Smooth muscle cell (in vitro differentiated cells): ENCODE data around the gene TRIM24. TPM values are rescaled to one million over a fixed set of nuclear protein-coding genes. Genes with fewer than 3 reads are reported as not detected.

Source experiments
- DNase-seq: peaks from one replicate; lab custom pipeline; 2025; ENCODE audit not compliant: unreplicated experiment; lab: John Stamatoyannopoulos, UW
- H2AFZ ChIP-seq: fragments of 200-600 bp; sonication (generic); 2 replicates; pipeline ENCODE4 v1.6.0; 2016; ENCODE audit warnings: antibody characterized with exemption, low read depth, mild to moderate bottlenecking
- H3F3A ChIP-seq: fragments of 200-600 bp; sonication (generic); 2 replicates; pipeline ENCODE4 v1.6.0; 2017; ENCODE audit warnings: antibody characterized with exemption, low read depth
- H3K27ac ChIP-seq: fragments of 200-600 bp; sonication (generic); 2 replicates; pipeline ENCODE4 v1.5.1; 2016; ENCODE audit warnings: low read depth, mild to moderate bottlenecking
- H3K27me3 ChIP-seq: fragments of 200-600 bp; sonication (generic); 2 replicates; pipeline ENCODE4 v1.6.1; 2016; ENCODE audit warnings: low read depth, mild to moderate bottlenecking
- H3K36me3 ChIP-seq: fragments of 200-600 bp; sonication (generic); 2 replicates; pipeline ENCODE4 v1.5.1; 2016; ENCODE audit warnings: low read depth
- H3K4me1 ChIP-seq: fragments of 200-600 bp; sonication (generic); 2 replicates; pipeline ENCODE4 v1.5.1; 2016; ENCODE audit warnings: low read depth
- H3K4me2 ChIP-seq: fragments of 200-600 bp; sonication (generic); 2 replicates; pipeline ENCODE4 v1.6.0; 2016; ENCODE audit warnings: mild to moderate bottlenecking
- H3K4me3 ChIP-seq: fragments of 200-600 bp; sonication (generic); 2 replicates; pipeline ENCODE4 v1.5.1; 2016; ENCODE audit warnings: mild to moderate bottlenecking
- H3K79me2 ChIP-seq: fragments of 200-600 bp; sonication (generic); 2 replicates; pipeline ENCODE4 v1.6.0; 2016; ENCODE audit warnings: low read depth, mild to moderate bottlenecking
- H3K9ac ChIP-seq: fragments of 200-600 bp; sonication (generic); 2 replicates; pipeline ENCODE4 v1.6.0; 2016; ENCODE audit warnings: low read depth
- H3K9me3 ChIP-seq: fragments of 200-600 bp; sonication (generic); replicated peaks from 2 replicates; pipeline ENCODE4 v1.5.1; 2016; ENCODE audit warnings: low read depth
- H4K20me1 ChIP-seq: fragments of 200-600 bp; sonication (generic); 2 replicates; pipeline ENCODE4 v1.6.0; 2016; ENCODE audit warnings: low read depth
- WGBS: methylation state at CpG from one replicate; pipeline ENCODE4 v1.1.7; 2016; ENCODE audit warnings: low lambda C conversion rate; 5-methylcytosine and 5-hydroxymethylcytosine counted together
- polyA plus RNA-seq: library from polyadenylated mRNA; unstranded; fragments of >200 nt; fragmentation: Nextera tagmentation; extraction: Ambion mirVana; gene quantifications from 2 replicates; pipeline ENCODE4 v1.2.1, GENCODE V29; 2016
- total RNA-seq: library from RNA; depleted of rRNA; stranded (reverse); fragments of >200 nt; gene quantifications from 2 replicates; pipeline ENCODE4 v1.2.3, GENCODE V29; 2014
- TF ChIP-seq, protein P1 (sequence below): fragments of 200-600 bp; sonication (generic); IDR thresholded peaks from 2 replicates; pipeline ENCODE4 v1.5.1; 2017; ENCODE audit warnings: borderline replicate concordance, mild to moderate bottlenecking, antibody characterized with exemption; ENCODE audit not compliant: insufficient read depth, poor library complexity, severe bottlenecking

Gene TRIM24
- total and polyA plus RNA-seq, 2 experiments from 2014 or later = 24.9 to 60.7 TPM

- Histone ChIP-seq H4K20me1 (no peaks in the 10 kb centered on the region), H3K9ac (no peak overlapping the region), H3K27me3 (no peaks in the 10 kb centered on the region), H3K27ac (no peak overlapping the region), H3K9me3 (peaks cover 36% of the 10 kb centered on the region), H3K4me3 (no peak overlapping the region), H3K36me3 (peaks cover 51% of the 10 kb centered on the region), H2AFZ (no peak overlapping the region), H3K4me1 (peaks cover 4% of the 10 kb centered on the region), H3K79me2 (peaks cover 7% of the 10 kb centered on the region), H3F3A (no peaks in the 10 kb centered on the region), H3K4me2 (no peak overlapping the region)
- TF ChIP-seq, protein P1, sequence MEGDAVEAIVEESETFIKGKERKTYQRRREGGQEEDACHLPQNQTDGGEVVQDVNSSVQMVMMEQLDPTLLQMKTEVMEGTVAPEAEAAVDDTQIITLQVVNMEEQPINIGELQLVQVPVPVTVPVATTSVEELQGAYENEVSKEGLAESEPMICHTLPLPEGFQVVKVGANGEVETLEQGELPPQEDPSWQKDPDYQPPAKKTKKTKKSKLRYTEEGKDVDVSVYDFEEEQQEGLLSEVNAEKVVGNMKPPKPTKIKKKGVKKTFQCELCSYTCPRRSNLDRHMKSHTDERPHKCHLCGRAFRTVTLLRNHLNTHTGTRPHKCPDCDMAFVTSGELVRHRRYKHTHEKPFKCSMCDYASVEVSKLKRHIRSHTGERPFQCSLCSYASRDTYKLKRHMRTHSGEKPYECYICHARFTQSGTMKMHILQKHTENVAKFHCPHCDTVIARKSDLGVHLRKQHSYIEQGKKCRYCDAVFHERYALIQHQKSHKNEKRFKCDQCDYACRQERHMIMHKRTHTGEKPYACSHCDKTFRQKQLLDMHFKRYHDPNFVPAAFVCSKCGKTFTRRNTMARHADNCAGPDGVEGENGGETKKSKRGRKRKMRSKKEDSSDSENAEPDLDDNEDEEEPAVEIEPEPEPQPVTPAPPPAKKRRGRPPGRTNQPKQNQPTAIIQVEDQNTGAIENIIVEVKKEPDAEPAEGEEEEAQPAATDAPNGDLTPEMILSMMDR = no peak
- 97% methylated on average over 3 of the region's 3 CpGs for WGBS
- no peak for DNase-seq
These were observed 90.3 kb downstream of the TRIM24 start for GRCh38 chr7:138550337-138550736.

GRCh38 chr7:138551102-138551501, 91.0 kb downstream of the TRIM24 start:
- Histone ChIP-seq H3K4me2 (no peak overlapping the region), H3K36me3 (peaks cover 54% of the 10 kb centered on the region), H4K20me1 (no peaks in the 10 kb centered on the region), H2AFZ (no peak overlapping the region), H3K9ac (no peak overlapping the region), H3K9me3 (peaks cover 42% of the 10 kb centered on the region), H3K4me1 (peaks cover 4% of the 10 kb centered on the region), H3K4me3 (no peak overlapping the region), H3K27me3 (no peaks in the 10 kb centered on the region), H3K27ac (no peak overlapping the region), H3K79me2 (peaks cover 4% of the 10 kb centered on the region), H3F3A (no peaks in the 10 kb centered on the region)
- no peak for DNase-seq
- 97% methylated on average over 3 of the region's 3 CpGs for WGBS
- TF ChIP-seq, protein P1 = no peak

DNA sequence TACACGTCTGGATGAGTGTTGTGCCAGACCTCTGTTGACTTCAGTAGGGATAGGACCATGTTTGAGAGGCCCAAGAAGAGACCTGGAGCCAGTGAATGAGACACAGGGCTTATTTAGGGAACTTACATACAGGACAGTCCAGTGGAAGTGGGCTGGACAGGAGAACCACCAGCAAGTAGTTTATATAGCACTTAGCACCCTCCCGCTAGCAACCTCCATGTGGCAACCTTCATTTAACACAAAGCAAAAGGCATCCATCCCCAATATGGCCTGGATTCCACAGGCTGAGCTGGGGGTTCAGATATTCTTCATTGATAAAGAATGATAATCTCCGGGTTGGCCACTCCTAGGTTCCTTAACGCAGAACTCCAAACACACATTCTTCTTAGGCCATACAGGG, 93.7 kb downstream of the TRIM24 start:
- peaks cover 76% of the 10 kb centered on the region for H3K36me3 ChIP-seq
- H3K4me2 ChIP-seq = no peak overlapping the region
- no peaks in the 10 kb centered on the region for H3F3A ChIP-seq
- peaks cover 3% of the 10 kb centered on the region for H3K4me1 ChIP-seq
- 95% methylated on average over 4 of the region's 4 CpGs for WGBS
- H3K27ac ChIP-seq = no peak overlapping the region
- DNase-seq = no peak
- H2AFZ ChIP-seq = no peak overlapping the region
- H3K27me3 ChIP-seq = no peaks in the 10 kb centered on the region
- no peaks in the 10 kb centered on the region for H4K20me1 ChIP-seq
- peaks cover 4% of the 10 kb centered on the region for H3K79me2 ChIP-seq
- H3K4me3 ChIP-seq = no peak overlapping the region
- TF ChIP-seq, protein P1 = no peak
- peaks cover 66% of the 10 kb centered on the region for H3K9me3 ChIP-seq
- H3K9ac ChIP-seq = no peak overlapping the region

- H2AFZ ChIP-seq = no peak overlapping the region
- WGBS = 96% methylated on average over 4 of the region's 4 CpGs
- peaks cover 66% of the 10 kb centered on the region for H3K9me3 ChIP-seq
- H3K9ac ChIP-seq = no peak overlapping the region
- no peaks in the 10 kb centered on the region for H3K27me3 ChIP-seq
- no peak overlapping the region for H3K4me2 ChIP-seq
- TF ChIP-seq, protein P1 = no peak
- no peak overlapping the region for H3K27ac ChIP-seq
- no peaks in the 10 kb centered on the region for H3K4me1 ChIP-seq
- H3F3A ChIP-seq = no peaks in the 10 kb centered on the region
- H3K36me3 ChIP-seq = peaks cover 84% of the 10 kb centered on the region
- no peaks in the 10 kb centered on the region for H4K20me1 ChIP-seq
- no peak for DNase-seq
- no peak overlapping the region for H3K4me3 ChIP-seq
- H3K79me2 ChIP-seq = peaks cover 4% of the 10 kb centered on the region
These were observed 94.6 kb downstream of the TRIM24 start for GRCh38 chr7:138554674-138555073.
